A549 (cell line): ENCODE results near the gene MTA3. TPM values are rescaled to one million over a fixed set of nuclear protein-coding genes. Genes with fewer than 3 reads are reported as not detected.

Source experiments
- ATAC-seq, 2 experiments: fragments of 200-7000 bp in 1 of 2; fragments of >200 bp in 1 of 2; cut with Nextera tagmentation in 1 of 2; cut with Tn5 transposase in 1 of 2; 3 replicates each; pipeline versions ENCODE4 v1.8.0 to v1.9.1; 2018 to 2020; ENCODE audit warnings: mild to moderate bottlenecking in 1 of 2, moderate library complexity in 1 of 2
- CTCF ChIA-PET: fragments of 300-600 bp; sonication (Branson Sonifier 250); formaldehyde crosslinking; extraction: SDS; loops from one replicate; lab custom pipeline; 2021; ENCODE audit warnings: antibody characterized with exemption, inconsistent platforms; lab: Yijun Ruan, JAX
- POLR2A ChIA-PET: fragments of 350-600 bp; formaldehyde crosslinking; extraction: SDS; loops from one replicate; lab custom pipeline; 2021; ENCODE audit warnings: antibody characterized with exemption, inconsistent platforms; lab: Yijun Ruan, JAX
- DNase-seq, 2 experiments: peaks; one replicate each; pipeline versions ENCODE4 v3.0.0 to v3.0.0-alpha.2; 2011 to 2016; ENCODE audit warnings: low read depth in 1 of 2, low spot score in 1 of 2
- FAIRE-seq: peaks from 2 replicates; lab custom pipeline; 2011; peaks lifted over from hg19 to GRCh38; lab: Jason Lieb, UNC
- H3K27ac ChIP-seq, 2 experiments: fragments of >200 bp; sonication (Bioruptor Twin); formaldehyde crosslinking; 3 replicates each; pipeline ENCODE4 v1.5.1; 2016 to 2017
- H3K4me1 ChIP-seq: fragments of >200 bp; sonication (Bioruptor Twin); formaldehyde crosslinking; 3 replicates; pipeline ENCODE4 v1.6.1; 2016
- H3K4me2 ChIP-seq: fragments of >200 bp; sonication (Bioruptor Twin); formaldehyde crosslinking; 3 replicates; pipeline ENCODE4 v1.6.1; 2016
- H3K4me3 ChIP-seq: fragments of >200 bp; sonication (Bioruptor Twin); formaldehyde crosslinking; 3 replicates; pipeline ENCODE4 v1.5.1; 2016
- H3K9me3 ChIP-seq: fragments of >200 bp; sonication (Bioruptor Twin); formaldehyde crosslinking; 3 replicates; pipeline ENCODE4 v1.6.1; 2016
- CHD2 ChIP-seq: fragments of 150-350 bp; IDR thresholded peaks from 2 replicates; pipeline ENCODE4 v1.6.1; 2014; ENCODE audit warnings: low read length; ENCODE audit not compliant: partially characterized antibody
- EP300 ChIP-seq, 2 experiments: fragments of >200 bp; sonication (Bioruptor Twin); formaldehyde crosslinking; IDR thresholded peaks; 2 replicates in 1 of 2; 3 replicates in 1 of 2; pipeline ENCODE4 v1.6.1; 2016 to 2017
- FOSL2 ChIP-seq, 2 experiments: fragments of 450-650 bp in 1 of 2; fragments of >200 bp in 1 of 2; sonication (Bioruptor Twin) in 1 of 2; formaldehyde crosslinking; IDR thresholded peaks; 2 replicates each; pipeline versions ENCODE4 v1.5.0 to v1.6.1; 2016 to 2020; ENCODE audit warnings: mild to moderate bottlenecking in 1 of 2, moderate library complexity in 1 of 2
- FOXS1 ChIP-seq: fragments of 250-450 bp; sonication (Bioruptor Pico); IDR thresholded peaks from 2 replicates; pipeline ENCODE4 v1.5.0; 2020; ENCODE audit warnings: mild to moderate bottlenecking, moderate library complexity
- HEYL ChIP-seq: fragments of 250-450 bp; sonication (Bioruptor Pico); IDR thresholded peaks from 2 replicates; pipeline ENCODE4 v1.8.0; 2021; ENCODE audit warnings: mild to moderate bottlenecking, moderate library complexity
- HOXA7 ChIP-seq: fragments of 250-450 bp; sonication (Bioruptor Pico); IDR thresholded peaks from 2 replicates; pipeline ENCODE4 v1.5.0; 2020; ENCODE audit warnings: mild to moderate bottlenecking, moderate library complexity
- HOXB5 ChIP-seq: fragments of 250-450 bp; sonication (Bioruptor Pico); IDR thresholded peaks from 2 replicates; pipeline ENCODE4 v1.5.0; 2020; ENCODE audit warnings: mild to moderate bottlenecking, moderate library complexity
- KDM1A ChIP-seq: fragments of 200-600 bp; sonication (generic); IDR thresholded peaks from 2 replicates; pipeline ENCODE4 v1.6.1; 2016; ENCODE audit warnings: low read depth, mild to moderate bottlenecking
- MAZ ChIP-seq: fragments of 150-350 bp; IDR thresholded peaks from 2 replicates; pipeline ENCODE4 v1.6.1; 2014; ENCODE audit warnings: antibody characterized with exemption, low read depth, low read length, borderline replicate concordance
- MYC ChIP-seq: IDR thresholded peaks from 2 replicates; pipeline ENCODE4 v1.6.1; 2012; ENCODE audit warnings: mild to moderate bottlenecking, inconsistent platforms, low read length, improper control_type of control experiment, borderline replicate concordance
- NR3C1 ChIP-seq: fragments of >200 bp; sonication (Bioruptor Twin); formaldehyde crosslinking; IDR thresholded peaks from 3 replicates; pipeline ENCODE4 v1.6.1; 2017
- POLR2A ChIP-seq: IDR thresholded peaks from 2 replicates; pipeline ENCODE4 v1.6.1; 2012; ENCODE audit warnings: mild to moderate bottlenecking, low read length
- RARB ChIP-seq: fragments of 250-450 bp; sonication (Bioruptor Pico); IDR thresholded peaks from 2 replicates; pipeline ENCODE4 v1.8.0; 2021; ENCODE audit warnings: mild to moderate bottlenecking, moderate library complexity
- RNF2 ChIP-seq: fragments of 200-600 bp; sonication (generic); IDR thresholded peaks from 2 replicates; pipeline ENCODE4 v1.6.1; 2016; ENCODE audit warnings: low read depth, mild to moderate bottlenecking, antibody characterized with exemption, moderate library complexity, borderline replicate concordance
- SMC3 ChIP-seq: fragments of >200 bp; sonication (Bioruptor Twin); formaldehyde crosslinking; IDR thresholded peaks from 3 replicates; pipeline ENCODE4 v1.6.1; 2018; ENCODE audit warnings: inconsistent platforms
- TP53 ChIP-seq: fragments of 250-450 bp; sonication (Bioruptor Pico); IDR thresholded peaks from 2 replicates; pipeline ENCODE4 v1.5.0; 2021; ENCODE audit warnings: mild to moderate bottlenecking, moderate library complexity
- ZC3H11A ChIP-seq: fragments of 450-650 bp; IDR thresholded peaks from 2 replicates; pipeline ENCODE4 v1.6.1; 2014; ENCODE audit warnings: antibody characterized with exemption, mild to moderate bottlenecking
- WGBS: methylation state at CpG from one replicate; pipeline ENCODE4 v1.1.6; 2017; ENCODE audit errors: missing lambda C conversion rate; 5-methylcytosine and 5-hydroxymethylcytosine counted together
- polyA plus RNA-seq, 4 experiments: library from polyadenylated mRNA; depleted of rRNA in 3 of 4; stranded (reverse); fragments of >200 nt; fragmentation: RNase III in 1 of 4; extraction: RNeasy Plus Mini Kit Qiagen cat#74134 plus additional on column Dnase treatment in 1 of 4; gene quantifications; 2 replicates in 3 of 4; 3 replicates in 1 of 4; pipeline ENCODE4 v1.2.3, GENCODE V29; 2011 to 2017
- TF ChIP-seq, protein P1 (sequence below): fragments of 450-650 bp; IDR thresholded peaks from 2 replicates; pipeline ENCODE4 v1.6.1; 2014; ENCODE audit warnings: antibody characterized with exemption
- TF ChIP-seq, protein P2 (sequence below): IDR thresholded peaks from 2 replicates; pipeline ENCODE4 v1.6.1; 2012
- TF ChIP-seq, protein P3 (sequence below): fragments of >200 bp; sonication (Bioruptor Twin); formaldehyde crosslinking; IDR thresholded peaks from 3 replicates; pipeline ENCODE4 v1.6.1; 2016
- TF ChIP-seq, protein P4 (sequence below): fragments of 250-450 bp; sonication (Bioruptor Pico); IDR thresholded peaks from 2 replicates; pipeline ENCODE4 v1.5.0; 2021; ENCODE audit warnings: mild to moderate bottlenecking, moderate library complexity, borderline replicate concordance

Gene MTA3
- polyA plus RNA-seq, 2 of the 4 experiments (the other 2 are of a cell fraction): 49.3 to 74.1 TPM

DNA sequence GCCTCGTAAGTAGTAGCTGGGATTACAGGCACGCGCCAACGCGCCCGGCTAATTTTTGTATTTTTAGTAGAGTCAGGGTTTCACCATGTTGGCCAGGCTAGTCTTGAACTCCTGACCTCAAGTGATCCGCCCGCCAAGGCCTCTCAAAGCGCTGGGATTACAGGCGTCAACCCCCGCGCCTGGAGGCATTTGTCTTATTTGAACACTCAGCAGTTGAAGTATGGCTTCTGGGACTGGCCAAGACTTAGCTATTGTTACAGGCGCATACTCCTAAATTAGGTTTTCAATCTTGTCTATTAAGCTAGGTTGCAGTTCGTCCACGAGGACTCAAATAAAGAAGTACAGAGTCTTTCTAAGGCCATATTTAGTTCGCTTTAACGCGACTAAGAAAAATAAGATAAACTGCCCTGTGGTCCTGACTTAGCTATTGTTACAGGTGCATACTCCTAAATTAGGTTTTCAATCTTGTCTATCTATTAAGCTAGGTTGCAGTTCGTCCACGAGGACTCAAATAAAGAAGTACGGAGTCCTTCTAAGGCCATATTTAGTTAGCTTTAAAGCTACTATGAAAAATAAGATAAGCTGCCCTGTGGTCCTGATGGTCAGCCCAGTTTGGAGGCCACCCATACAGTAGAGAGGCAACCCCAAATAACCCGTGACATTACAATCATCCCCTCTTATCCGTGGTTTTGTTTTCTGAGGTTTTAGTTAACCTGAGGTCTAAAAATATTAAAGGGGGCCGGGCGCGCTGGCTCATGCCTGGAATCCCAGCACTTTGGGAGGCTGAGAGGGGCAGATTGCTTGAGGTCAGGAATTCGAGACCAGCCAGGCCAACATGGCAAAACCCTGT, 20.8 kb upstream of the MTA3 start:
- TF ChIP-seq, protein P1, sequence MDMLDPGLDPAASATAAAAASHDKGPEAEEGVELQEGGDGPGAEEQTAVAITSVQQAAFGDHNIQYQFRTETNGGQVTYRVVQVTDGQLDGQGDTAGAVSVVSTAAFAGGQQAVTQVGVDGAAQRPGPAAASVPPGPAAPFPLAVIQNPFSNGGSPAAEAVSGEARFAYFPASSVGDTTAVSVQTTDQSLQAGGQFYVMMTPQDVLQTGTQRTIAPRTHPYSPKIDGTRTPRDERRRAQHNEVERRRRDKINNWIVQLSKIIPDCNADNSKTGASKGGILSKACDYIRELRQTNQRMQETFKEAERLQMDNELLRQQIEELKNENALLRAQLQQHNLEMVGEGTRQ: no peak
- TF ChIP-seq HEYL (CRISPR knock-in tag) (no peak), NR3C1 (no peak), TP53 (CRISPR knock-in tag) (no peak), MAZ (no peak), FOXS1 (CRISPR knock-in tag) (no peak), RNF2 (no peak), HOXB5 (no peak)
- TF ChIP-seq, protein P2, sequence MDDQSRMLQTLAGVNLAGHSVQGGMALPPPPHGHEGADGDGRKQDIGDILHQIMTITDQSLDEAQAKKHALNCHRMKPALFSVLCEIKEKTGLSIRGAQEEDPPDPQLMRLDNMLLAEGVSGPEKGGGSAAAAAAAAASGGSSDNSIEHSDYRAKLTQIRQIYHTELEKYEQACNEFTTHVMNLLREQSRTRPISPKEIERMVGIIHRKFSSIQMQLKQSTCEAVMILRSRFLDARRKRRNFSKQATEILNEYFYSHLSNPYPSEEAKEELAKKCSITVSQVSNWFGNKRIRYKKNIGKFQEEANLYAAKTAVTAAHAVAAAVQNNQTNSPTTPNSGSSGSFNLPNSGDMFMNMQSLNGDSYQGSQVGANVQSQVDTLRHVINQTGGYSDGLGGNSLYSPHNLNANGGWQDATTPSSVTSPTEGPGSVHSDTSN: no peak
- no peak for FAIRE-seq
- ChIA-PET POLR2A (interaction anchor here (0.6 kb wide), 1 partner anchor 9 kb away, joined by 4 read pairs; no protein-coding TSS in a partner anchor), CTCF (interaction anchor here (0.6 to 0.7 kb wide), 2 partner anchors 30 to 51 kb away, joined by 3 read pairs; no protein-coding TSS in a partner anchor)
- Histone ChIP-seq H3K4me3 (no peak overlapping the region), H3K4me2 (no peak overlapping the region), H3K27ac (no peak overlapping the region), H3K9me3 (no peaks in the 10 kb centered on the region), H3K4me1 (no peaks in the 10 kb centered on the region)
- 90% methylated on average over 27 of the region's 27 CpGs for WGBS
- DNase-seq: no peak
- no peak for ATAC-seq

DNA sequence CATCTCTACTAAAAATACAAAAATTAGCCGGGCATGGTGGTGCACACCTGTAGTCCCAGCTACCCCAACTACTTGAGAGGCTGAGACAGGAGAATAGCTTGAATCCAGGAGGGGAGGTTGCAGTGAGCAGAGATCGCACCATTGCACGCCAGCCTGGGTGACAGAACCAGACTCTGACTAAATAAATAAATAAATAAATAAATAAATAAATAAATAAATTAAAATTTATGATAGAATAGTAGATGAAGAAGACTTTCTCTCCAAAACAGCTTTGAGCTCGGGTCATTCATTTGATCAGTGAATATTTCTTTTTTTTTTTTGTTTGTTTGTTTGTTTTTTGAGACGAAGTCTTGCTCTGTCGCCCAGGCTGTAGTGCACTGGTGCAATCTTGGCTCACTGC, 17.6 kb upstream of the MTA3 start:
- no peak for DNase-seq
- POLR2A ChIA-PET: no interaction called here
- H3K4me1 ChIP-seq: no peaks in the 10 kb centered on the region
- ATAC-seq: no peak
- no peak overlapping the region for H3K4me2 ChIP-seq
- no peak for FAIRE-seq
- no peak overlapping the region for H3K4me3 ChIP-seq
- H3K27ac ChIP-seq: no peak overlapping the region
- H3K9me3 ChIP-seq: no peaks in the 10 kb centered on the region
- TF ChIP-seq POLR2A (no peak), ZC3H11A (peak; percentile 79)
- TF ChIP-seq, all 56 proteins: peak for 1
- WGBS: 81% methylated on average over 6 of the region's 6 CpGs
- CTCF ChIA-PET: interaction anchor here (0.6 to 1.6 kb wide), 3 partner anchors 11 to 112 kb away, joined by 3 read pairs; partner anchors contain the start of gene KCNG3

DNA sequence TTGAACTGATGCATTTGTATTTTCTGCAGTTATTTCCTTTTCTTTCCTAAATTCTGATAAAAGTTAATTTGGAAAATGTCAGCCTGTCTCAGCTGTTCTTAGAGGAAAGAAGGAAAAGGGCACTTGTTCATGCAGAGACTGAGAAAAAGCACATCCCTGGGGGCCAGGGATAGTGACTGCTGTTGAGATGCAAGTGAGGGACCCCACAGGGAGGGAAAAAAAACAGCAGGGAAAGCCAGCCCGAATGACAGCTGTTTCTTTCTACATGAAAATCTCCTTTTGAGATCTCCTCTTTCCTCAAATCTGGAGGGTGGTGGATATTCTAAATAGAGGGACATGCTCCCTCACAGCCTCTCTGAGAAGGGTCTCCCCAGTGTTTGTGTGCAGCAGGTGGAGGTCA, 14.0 kb upstream of the MTA3 start:
- FAIRE-seq: no peak
- TF ChIP-seq HOXA7 (CRISPR knock-in tag) (no peak), FOSL2 (IDR thresholded peaks at IDR 0.05) (no peak), FOSL2 (CRISPR knock-in tag; IDR thresholded peaks at IDR 0.05) (no peak), SMC3 (no peak), MAZ (no peak), FOXS1 (CRISPR knock-in tag) (no peak), MYC (no peak), KDM1A (no peak), RARB (CRISPR knock-in tag) (no peak), EP300 (IDR thresholded peaks at IDR 0.05) (no peak), CHD2 (no peak), HEYL (CRISPR knock-in tag) (no peak)
- TF ChIP-seq, protein P3, sequence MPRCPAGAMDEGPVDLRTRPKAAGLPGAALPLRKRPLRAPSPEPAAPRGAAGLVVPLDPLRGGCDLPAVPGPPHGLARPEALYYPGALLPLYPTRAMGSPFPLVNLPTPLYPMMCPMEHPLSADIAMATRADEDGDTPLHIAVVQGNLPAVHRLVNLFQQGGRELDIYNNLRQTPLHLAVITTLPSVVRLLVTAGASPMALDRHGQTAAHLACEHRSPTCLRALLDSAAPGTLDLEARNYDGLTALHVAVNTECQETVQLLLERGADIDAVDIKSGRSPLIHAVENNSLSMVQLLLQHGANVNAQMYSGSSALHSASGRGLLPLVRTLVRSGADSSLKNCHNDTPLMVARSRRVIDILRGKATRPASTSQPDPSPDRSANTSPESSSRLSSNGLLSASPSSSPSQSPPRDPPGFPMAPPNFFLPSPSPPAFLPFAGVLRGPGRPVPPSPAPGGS: no peak
- TF ChIP-seq, protein P4, sequence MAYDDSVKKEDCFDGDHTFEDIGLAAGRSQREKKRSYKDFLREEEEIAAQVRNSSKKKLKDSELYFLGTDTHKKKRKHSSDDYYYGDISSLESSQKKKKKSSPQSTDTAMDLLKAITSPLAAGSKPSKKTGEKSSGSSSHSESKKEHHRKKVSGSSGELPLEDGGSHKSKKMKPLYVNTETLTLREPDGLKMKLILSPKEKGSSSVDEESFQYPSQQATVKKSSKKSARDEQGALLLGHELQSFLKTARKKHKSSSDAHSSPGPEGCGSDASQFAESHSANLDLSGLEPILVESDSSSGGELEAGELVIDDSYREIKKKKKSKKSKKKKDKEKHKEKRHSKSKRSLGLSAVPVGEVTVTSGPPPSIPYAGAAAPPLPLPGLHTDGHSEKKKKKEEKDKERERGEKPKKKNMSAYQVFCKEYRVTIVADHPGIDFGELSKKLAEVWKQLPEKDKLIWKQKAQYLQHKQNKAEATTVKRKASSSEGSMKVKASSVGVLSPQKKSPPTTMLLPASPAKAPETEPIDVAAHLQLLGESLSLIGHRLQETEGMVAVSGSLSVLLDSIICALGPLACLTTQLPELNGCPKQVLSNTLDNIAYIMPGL (CRISPR knock-in tag): no peak
- no peak for ATAC-seq
- 60% methylated on average over 1 of the region's 1 CpG for WGBS
- POLR2A ChIA-PET: no interaction called here
- H3K4me3 ChIP-seq: no peak overlapping the region
- CTCF ChIA-PET: interaction anchor here (0.7 to 1.0 kb wide), 3 partner anchors 34 to 159 kb away, joined by 3 read pairs; no protein-coding TSS in a partner anchor
- no peaks in the 10 kb centered on the region for H3K9me3 ChIP-seq
- DNase-seq: no peak
- H3K4me2 ChIP-seq: no peak overlapping the region
- no peaks in the 10 kb centered on the region for H3K4me1 ChIP-seq
- no peak overlapping the region for H3K27ac ChIP-seq
